ENCODE results near the gene B4GALT5. TPM values are rescaled to one million over a fixed set of nuclear protein-coding genes. Genes with fewer than 3 reads are reported as not detected.
A peak's percentile ranks its signal among the peaks of the same experiment; 100 is the strongest.
"Not testable (repeated sequence)": the region's sequence is repeated elsewhere in the genome, so short reads cannot be mapped to it uniquely, and the experiment has no call there.

B4GALT5 gene
- 35.9 TPM for polyA plus RNA-seq (2013, experiment 1 of 2; ENCODE audit: insufficient read length)
- polyA plus RNA-seq (2013, experiment 2 of 2; ENCODE audit: insufficient read length): 25.9 TPM

- peak; percentile 85 for DNase-seq
Observed at GRCh38 chr20:49713753-49714712, at the start of gene B4GALT5. B4GALT5 (minus strand) TSS chr20:49713878; CDS start chr20:49713690, 188 bp downstream.

GRCh38 chr20:49762940-49763766 lies 49.5 kb upstream of the B4GALT5 start:
- DNase-seq: no peak

GRCh38 chr20:49761888-49762287 lies 48.2 kb upstream of the B4GALT5 start:
- DNase-seq: not testable (repeated sequence)

- DNase-seq: no peak
Observed at GRCh38 chr20:49759266-49759950, 45.7 kb upstream of the B4GALT5 start.

GRCh38 chr20:49758781-49759180 lies 45.1 kb upstream of the B4GALT5 start:
- DNase-seq: no peak

GRCh38 chr20:49757597-49757996 lies 43.9 kb upstream of the B4GALT5 start:
- no peak for DNase-seq

- no peak for DNase-seq
Observed at GRCh38 chr20:49756241-49756640, 42.6 kb upstream of the B4GALT5 start.

- DNase-seq: no peak
Observed at GRCh38 chr20:49754596-49754995, 40.9 kb upstream of the B4GALT5 start.

- no peak for DNase-seq
Observed at GRCh38 chr20:49753133-49753532, 39.5 kb upstream of the B4GALT5 start.

- no peak for DNase-seq
Observed at GRCh38 chr20:49752201-49752903, 38.7 kb upstream of the B4GALT5 start.

GRCh38 chr20:49751397-49751736 lies 37.7 kb upstream of the B4GALT5 start:
- DNase-seq: no peak

- no peak for DNase-seq
Observed at GRCh38 chr20:49750611-49751396, 37.1 kb upstream of the B4GALT5 start.

- DNase-seq: no peak
Observed at GRCh38 chr20:49749625-49750024, 35.9 kb upstream of the B4GALT5 start.

- DNase-seq: no peak
Observed at GRCh38 chr20:49748525-49748838, 34.8 kb upstream of the B4GALT5 start.

- DNase-seq: no peak
Observed at GRCh38 chr20:49747707-49748524, 34.2 kb upstream of the B4GALT5 start.

GRCh38 chr20:49742948-49743347 lies 29.3 kb upstream of the B4GALT5 start:
- no peak for DNase-seq

GRCh38 chr20:49741977-49742376 lies 28.3 kb upstream of the B4GALT5 start:
- DNase-seq: no peak

GRCh38 chr20:49740807-49741206 lies 27.1 kb upstream of the B4GALT5 start:
- no peak for DNase-seq

- DNase-seq: no peak
Observed at GRCh38 chr20:49739042-49739441, 25.4 kb upstream of the B4GALT5 start.

GRCh38 chr20:49737260-49737659 lies 23.6 kb upstream of the B4GALT5 start:
- no peak for DNase-seq
